Left renal pelvis (tissue), 4 donors: ENCODE data around the gene MICU2. TPM values are rescaled to one million over a fixed set of nuclear protein-coding genes. Genes with fewer than 3 reads are reported as not detected.

Experiments used
- polyA plus RNA-seq, 4 donors: library from polyadenylated mRNA; unstranded; fragments of 120-200 nt; gene quantifications; one replicate each; pipeline ENCODE4 v1.2.1, GENCODE V29; 2013; ENCODE audit not compliant: insufficient read length in 4 of 4

The MICU2 gene
- polyA plus RNA-seq, 4 donors, result 50.6 to 131 (median 109) TPM

Other genes with a start within 250 kb of the MICU2 start
- gene ZDHHC20, start 144.9 kb downstream of the MICU2 start, polyA plus RNA-seq, result 10 to 100 TPM; 74.5 to 98.9 (median 91.6) TPM
- gene FGF9, start 66.9 kb upstream of the MICU2 start, polyA plus RNA-seq, result 10 to 100 TPM in 3 of 4 donors, 1 to 10 TPM in 1; 5.7 to 23.9 (median 17.5) TPM